Measurements from ENCODE around the gene DES.

Gene DES

DNA sequence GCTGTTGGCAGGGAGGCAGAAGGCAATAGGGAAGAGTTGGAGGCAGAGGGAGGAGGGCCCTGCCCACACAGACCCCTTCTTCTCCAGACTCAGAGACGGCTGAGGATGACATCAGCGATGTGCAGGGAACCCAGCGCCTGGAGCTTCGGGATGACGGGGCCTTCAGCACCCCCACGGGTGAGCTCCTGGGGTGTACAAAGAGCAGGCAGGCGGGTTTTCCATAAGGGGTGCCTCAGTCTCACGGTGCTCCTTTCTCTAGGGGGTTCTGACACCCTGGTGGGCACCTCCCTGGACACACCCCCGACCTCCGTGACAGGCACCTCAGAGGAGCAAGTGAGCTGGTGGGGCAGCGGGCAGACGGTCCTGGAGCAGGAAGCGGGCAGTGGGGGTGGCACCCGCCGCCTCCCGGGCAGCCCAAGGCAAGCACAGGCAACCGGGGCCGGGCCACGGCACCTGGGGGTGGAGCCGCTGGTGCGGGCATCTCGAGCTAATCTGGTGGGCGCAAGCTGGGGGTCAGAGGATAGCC lies 26.5 kb downstream of the DES start:
- no peak for DNase-seq (ENCODE audit: low read depth)
- no peak for TF ChIP-seq CTCF (IDR thresholded peaks at IDR 0.05; ENCODE audit: insufficient read depth, low read depth, low read length, missing control alignments)
- no peak overlapping the region for H3K4me3 ChIP-seq (ENCODE audit: low read depth, low read length)

- no peak overlapping the region for H3K4me3 ChIP-seq (ENCODE audit: low read depth, low read length)
- no peak for DNase-seq (ENCODE audit: low read depth)
- TF ChIP-seq CTCF (IDR thresholded peaks at IDR 0.05; ENCODE audit: insufficient read depth, low read depth, low read length, missing control alignments): no peak
Measured at GRCh38 chr2:219445220-219445640, 27.1 kb downstream of the DES start.

DNA sequence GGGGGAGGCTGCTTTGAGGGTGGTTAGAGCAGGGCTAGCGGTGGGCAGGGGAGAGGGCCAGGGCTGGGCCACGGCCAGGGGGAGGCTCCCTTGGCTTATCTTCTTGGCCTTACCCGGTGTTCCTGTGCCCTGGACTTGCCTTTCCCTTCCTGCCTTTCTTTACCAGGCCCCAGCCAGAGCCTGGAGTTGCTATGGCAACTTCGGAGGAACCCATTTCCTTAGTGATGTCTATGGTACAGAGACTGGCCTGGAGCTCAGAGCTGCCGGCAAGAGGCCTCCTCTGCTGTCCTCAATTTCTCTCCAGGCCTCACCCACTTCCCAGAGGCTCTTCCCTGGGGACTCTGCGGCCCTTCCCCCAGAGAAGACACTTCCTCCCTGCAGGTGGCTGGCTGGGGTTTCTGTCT lies 27.9 kb downstream of the DES start:
- no peak for DNase-seq (ENCODE audit: low read depth)
- TF ChIP-seq CTCF (IDR thresholded peaks at IDR 0.05; ENCODE audit: insufficient read depth, low read depth, low read length, missing control alignments): no peak
- no peak overlapping the region for H3K4me3 ChIP-seq (ENCODE audit: low read depth, low read length)

DNA sequence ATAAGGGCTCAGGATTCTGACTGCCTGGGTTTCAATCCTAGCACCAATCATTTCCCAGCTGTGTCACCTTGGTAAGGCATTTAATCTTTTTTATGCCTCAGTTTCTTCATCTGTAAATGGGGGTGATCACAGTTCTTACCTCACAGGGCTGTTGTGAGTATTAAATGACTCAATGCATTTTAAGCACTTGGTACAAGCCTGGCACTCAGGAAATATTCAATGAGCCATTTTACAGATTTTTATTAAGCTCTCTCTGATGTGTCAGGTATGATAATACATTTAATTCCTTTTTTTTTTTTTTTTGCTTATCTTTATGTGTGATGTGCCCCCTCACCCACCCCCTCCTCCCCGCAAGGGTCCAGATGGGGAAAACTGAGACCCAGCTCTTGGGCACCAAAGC lies 28.5 kb downstream of the DES start:
- DNase-seq (ENCODE audit: low read depth): no peak
- no peak overlapping the region for H3K4me3 ChIP-seq (ENCODE audit: low read depth, low read length)
- no peak for TF ChIP-seq CTCF (IDR thresholded peaks at IDR 0.05; ENCODE audit: insufficient read depth, low read depth, low read length, missing control alignments)

DNA sequence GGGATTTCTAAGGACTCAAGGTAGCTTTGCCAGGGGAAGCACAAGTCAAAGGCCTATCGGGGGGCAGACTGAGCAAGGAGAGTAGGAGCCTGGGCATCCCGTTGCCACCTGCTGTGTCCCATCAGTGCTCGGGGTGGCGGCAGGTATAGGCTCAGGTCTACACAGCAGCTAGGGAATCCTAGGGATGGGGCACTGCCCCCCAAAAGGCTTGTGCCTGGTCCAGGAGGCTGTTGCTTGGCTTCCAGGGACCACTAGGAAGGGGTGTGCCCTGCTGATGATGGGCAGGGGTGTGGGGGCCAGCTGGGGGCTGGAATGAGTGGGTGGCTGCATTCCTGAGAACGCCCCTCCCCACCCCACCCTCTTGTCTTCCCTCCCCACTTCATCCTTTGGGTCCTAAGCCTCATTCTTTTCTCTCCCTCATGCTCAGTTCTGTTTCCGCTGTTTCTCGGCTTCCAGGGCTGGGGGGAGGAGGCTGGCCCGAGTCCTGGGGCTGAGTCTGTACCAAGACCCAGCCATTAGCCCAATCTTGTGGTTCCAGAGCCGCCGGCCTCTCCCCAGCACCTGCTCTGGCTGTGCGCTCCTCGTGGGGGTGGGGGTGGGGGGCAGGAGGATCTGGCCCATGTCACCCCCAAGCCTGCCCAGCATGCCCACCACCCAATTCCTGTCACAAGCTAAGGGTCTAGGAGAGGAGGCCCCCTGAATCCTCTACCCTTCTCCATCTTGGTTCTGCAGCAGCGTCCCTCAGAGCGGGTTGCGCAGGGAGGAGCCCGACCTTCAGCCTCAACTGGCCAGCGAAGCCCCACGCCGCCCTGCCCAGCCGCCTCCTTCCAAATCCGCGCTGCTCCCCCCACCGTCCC lies 29.3 kb downstream of the DES start:
- no peak for TF ChIP-seq CTCF (IDR thresholded peaks at IDR 0.05; ENCODE audit: insufficient read depth, low read depth, low read length, missing control alignments)
- H3K4me3 ChIP-seq (ENCODE audit: low read depth, low read length): no peak overlapping the region
- DNase-seq (ENCODE audit: low read depth): no peak

DNA sequence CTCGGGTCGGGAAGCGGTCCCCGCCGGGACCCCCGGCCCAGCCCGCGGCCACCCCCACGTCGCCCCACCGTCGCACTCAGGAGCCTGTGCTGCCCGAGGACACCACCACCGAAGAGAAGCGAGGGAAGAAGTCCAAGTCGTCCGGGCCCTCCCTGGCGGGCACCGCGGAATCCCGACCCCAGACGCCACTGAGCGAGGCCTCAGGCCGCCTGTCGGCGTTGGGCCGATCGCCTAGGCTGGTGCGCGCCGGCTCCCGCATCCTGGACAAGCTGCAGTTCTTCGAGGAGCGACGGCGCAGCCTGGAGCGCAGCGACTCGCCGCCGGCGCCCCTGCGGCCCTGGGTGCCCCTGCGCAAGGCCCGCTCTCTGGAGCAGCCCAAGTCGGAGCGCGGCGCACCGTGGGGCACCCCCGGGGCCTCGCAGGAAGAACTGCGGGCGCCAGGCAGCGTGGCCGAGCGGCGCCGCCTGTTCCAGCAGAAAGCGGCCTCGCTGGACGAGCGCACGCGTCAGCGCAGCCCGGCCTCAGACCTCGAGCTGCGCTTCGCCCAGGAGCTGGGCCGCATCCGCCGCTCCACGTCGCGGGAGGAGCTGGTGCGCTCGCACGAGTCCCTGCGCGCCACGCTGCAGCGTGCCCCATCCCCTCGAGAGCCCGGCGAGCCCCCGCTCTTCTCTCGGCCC lies 30.1 kb downstream of the DES start:
- H3K4me3 ChIP-seq (ENCODE audit: low read depth, low read length): no peak overlapping the region
- no peak for TF ChIP-seq CTCF (IDR thresholded peaks at IDR 0.05; ENCODE audit: insufficient read depth, low read depth, low read length, missing control alignments)
- no peak for DNase-seq (ENCODE audit: low read depth)

All from GM12865 (cell line).